Astrocyte of the hippocampus (primary cell): ENCODE results near the gene TRIM24.

Experiments used
- DNase-seq: peaks from one replicate; pipeline ENCODE4 v3.0.0; 2011; ENCODE audit warnings: low read depth, low spot score

The TRIM24 gene

DNA sequence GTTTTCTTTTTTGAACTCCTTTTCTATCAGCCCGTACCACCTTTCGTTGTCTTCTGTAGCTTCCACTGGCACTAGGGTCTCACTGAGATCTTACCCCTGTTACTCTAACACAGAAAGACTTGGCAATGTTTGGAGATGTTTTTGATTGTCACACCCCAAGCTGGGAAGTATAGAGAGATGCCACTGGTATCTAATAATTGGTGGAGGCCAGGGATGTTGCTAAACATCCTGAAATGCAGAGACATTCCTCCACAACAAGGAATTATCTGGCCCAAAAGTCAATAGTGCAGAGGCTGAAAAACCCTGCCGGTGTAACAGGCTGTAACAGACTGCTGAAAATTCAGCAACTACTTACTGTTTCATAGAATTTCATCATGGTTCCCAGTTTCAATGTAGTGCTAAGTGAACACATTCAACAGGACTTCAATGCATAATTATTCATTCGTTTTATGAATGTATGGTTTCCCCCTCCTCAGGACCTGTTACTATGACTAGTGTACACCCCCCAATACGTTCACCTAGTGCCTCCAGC lies 115.9 kb downstream of the TRIM24 start:
- no peak for DNase-seq

- DNase-seq, result no peak
These were observed 119.1 kb downstream of the TRIM24 start for GRCh38 chr7:138579136-138579535.

- DNase-seq, result no peak
These were observed 119.6 kb downstream of the TRIM24 start for GRCh38 chr7:138579671-138580070.

- no peak for DNase-seq
These were observed 121.0 kb downstream of the TRIM24 start for GRCh38 chr7:138581065-138581464.

- DNase-seq, result no peak
These were observed 124.2 kb downstream of the TRIM24 start for GRCh38 chr7:138584283-138584682.

GRCh38 chr7:138584696-138585095 lies 124.6 kb downstream of the TRIM24 start:
- DNase-seq, result no peak

DNA sequence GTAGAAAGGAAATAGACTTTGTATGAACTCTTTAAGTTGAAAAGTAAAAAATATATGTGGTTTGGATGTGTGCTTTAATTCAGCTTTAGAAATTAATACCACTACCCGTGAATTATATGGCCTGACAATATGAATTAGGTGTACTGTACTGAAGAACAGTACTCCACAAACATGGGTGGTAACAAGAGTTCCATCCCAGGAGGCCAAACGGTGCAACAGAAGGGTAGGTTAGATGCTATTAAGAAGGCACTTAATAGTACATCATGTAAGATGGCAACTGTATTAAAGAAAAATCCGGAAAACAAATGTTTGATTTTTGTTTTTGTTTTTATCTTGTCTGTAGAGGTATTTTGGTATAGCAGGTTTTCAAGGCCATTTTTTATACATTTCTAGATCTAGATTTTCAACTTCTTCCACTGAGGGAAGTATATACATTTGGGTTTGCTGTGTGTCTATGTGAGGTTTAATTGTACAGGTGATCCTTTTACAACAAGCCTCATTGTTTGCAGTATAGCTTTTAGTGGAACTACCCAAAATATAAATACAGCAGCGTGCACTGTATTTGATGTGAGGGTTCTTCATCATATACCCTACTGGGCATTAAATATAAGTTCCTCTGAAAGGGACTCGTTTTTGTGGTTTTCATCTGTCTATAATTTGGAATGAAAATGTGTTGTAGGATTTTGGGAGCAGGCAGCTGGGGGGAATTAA lies 125.4 kb downstream of the TRIM24 start:
- no peak for DNase-seq

GRCh38 chr7:138587485-138587884 lies 127.4 kb downstream of the TRIM24 start:
- no peak for DNase-seq

- DNase-seq, result no peak
These were observed 128.9 kb downstream of the TRIM24 start for GRCh38 chr7:138588986-138589385.

DNA sequence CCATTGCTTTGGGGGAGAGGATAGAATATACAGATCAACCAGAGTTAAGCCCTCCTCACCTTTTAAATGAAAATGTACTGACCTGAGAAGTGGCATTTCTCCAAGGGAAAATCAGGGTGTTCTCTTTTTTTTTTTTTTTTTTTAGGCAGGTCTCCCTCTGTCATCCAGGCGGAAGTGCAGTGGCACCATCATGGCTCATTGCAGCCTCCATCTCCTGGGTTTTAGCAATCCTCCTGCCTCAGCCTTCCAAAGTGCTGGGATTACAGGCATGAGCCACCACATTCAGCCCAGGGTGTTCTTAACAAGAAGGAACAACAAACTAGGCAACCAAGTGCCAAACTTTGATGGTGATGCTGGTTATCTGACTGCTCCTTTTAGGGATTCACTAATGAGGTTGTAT lies 130.1 kb downstream of the TRIM24 start:
- DNase-seq, result no peak

- DNase-seq, result no peak
These were observed 135.4 kb downstream of the TRIM24 start for GRCh38 chr7:138595454-138595853.

DNA sequence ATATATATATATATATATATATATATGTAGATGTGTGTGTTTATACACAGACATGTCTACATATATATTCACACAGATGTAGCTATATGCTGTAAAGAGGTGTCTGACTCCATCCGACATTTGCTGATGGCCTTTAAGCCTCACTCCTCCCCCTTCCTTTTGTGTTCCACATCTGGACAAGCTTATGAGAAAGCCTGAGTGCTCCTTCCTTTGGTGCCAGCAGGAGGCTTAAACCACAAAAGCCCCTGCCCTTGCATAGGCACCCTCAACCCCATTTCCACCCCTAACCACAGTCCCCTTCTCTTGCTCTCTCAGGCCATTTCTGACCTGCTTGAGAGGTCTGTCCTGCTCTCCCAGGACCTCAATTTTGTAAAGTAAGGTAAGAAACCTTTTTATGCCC lies 142.4 kb downstream of the TRIM24 start:
- no peak for DNase-seq

DNA sequence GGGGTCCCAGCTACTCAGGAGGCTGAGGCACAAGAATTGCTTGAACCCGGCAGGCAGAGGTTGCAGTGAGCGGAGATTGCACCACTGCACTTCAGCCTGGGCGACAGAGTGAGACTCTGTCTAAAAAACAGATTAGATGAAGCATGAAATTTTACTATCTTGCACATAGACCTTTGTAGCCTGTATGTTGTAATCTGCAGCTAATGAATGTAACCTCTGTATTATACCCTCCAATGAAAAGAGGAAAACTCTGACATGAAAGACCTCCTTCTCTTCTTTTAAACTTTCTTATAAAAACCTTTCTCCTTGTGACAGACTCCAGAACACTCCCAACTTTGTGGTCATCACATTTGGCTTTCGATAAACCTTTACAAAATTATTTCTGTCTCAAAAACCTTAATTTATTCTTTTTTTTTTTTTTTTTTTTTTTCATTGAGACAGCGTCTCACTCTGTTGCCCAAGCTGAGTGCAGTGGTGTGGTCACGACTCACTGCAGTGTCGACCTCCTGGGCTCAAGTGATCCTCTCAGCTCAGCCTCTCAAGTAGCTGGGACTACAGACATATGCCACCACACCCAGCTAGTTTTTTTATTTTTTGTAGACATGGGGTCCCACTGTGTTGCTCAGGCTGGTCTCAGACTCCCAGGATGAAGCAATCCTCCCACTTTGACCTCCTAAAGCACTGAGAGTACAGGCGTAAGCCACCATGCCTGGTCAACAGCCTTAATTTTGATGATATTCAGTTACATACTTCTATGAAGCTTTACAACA lies 143.7 kb downstream of the TRIM24 start:
- no peak for DNase-seq

DNA sequence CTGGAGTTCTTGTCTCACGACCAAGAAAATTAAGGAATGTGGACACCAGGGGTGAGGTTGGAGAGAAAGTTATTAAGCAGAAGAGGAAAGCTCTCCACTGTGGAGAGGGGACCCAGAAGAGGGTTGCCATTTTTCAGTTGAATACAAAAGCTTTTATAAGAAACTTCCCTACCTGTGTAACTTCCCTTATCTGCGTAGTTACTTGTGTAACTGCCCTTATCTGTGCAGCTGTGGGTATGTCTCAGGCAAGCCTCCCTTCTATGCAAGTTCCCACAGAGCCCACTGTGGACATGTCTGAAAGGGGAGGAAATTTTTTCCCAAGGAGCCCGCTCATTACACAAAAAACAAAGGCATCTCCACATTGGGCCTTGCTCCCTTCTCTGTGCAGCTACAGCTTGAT lies 146.2 kb downstream of the TRIM24 start:
- no peak for DNase-seq

GRCh38 chr7:138607216-138608126 lies 147.4 kb downstream of the TRIM24 start:
- no peak for DNase-seq

- peak; percentile 8 for DNase-seq
These were observed 148.2 kb downstream of the TRIM24 start for GRCh38 chr7:138608275-138608674.

GRCh38 chr7:138610671-138611170 lies 150.7 kb downstream of the TRIM24 start:
- no peak for DNase-seq

DNA sequence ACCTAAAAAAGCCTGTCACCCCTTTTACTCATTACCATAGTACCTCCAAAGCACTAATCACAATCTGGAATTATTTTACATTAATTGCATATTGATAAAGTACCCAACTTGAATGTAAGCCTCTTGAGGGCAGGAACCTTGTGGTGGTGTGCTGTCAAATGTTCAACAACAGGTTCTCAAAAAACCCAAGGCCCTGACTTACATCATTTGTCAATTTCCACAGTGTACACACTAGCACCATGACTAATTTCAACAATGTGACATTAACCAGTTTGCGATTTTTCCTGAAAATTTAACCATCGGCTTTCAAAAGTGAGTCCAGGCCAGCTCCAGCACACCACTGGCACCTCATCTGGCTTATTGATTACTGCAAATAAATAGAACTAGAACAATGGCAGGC lies 153.6 kb downstream of the TRIM24 start:
- DNase-seq, result no peak

GRCh38 chr7:138616085-138616484 lies 156.0 kb downstream of the TRIM24 start:
- DNase-seq, result no peak

DNA sequence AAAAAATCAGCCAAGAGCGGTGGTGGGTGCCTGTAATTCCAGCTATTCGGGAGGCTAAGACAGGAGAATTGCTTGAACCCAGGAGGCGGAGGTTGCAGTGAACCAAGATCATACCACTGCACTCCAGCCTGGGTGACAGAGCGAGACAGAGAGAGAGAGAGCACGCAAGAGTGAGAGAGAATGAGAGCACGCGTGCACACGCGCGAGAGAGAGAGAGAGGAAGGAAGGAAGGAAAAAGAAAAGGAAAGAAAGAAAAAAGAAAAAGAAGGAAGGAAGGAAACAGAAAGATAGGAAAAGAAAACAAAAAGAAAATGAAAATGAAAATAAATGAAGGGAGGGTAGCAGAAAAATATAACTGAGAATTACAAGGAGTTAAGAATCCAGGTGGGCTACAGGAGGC lies 158.4 kb downstream of the TRIM24 start:
- DNase-seq, result no peak

DNA sequence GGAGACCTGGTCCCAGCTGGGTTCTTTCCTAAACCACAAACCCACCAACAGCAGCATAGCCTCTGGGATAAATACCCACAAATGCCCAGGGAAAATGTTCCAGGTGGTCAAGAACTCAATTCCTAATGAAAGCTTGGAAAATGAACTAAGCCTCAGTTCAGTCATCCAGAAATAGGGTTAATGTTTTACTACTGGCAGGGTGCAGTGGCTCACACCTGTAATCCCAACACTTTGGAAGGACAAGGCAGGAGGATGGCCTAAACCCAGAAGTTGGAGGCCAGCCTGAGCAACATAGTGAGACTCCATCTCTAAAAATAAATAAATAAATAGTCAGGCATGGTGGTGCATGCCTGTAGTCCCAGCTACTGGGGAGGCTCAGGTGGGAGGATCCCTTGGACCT lies 158.9 kb downstream of the TRIM24 start:
- DNase-seq, result no peak

DNA sequence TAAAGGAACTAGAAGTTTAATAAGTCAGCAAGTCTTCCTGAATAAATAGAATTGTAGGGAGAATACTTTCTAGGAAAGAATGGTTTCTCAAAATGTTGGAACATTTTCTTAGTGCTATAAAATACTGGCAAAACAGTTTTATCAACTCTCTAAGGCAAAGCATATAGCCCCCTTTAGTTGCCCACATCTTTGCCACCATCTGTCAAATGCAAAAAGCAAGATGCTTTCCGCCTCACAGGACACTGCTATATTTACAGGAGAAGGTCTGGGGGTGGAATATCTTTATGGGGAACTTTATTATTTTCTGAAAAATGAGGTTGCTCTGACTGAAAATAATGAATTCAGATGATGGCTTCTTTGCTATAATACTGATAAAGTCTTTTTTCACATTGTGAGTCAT lies 162.8 kb downstream of the TRIM24 start:
- DNase-seq, result no peak
